ENCODE results near the gene RBM34. TPM values are rescaled to one million over a fixed set of nuclear protein-coding genes. Genes with fewer than 3 reads are reported as not detected.
A peak's percentile ranks its signal among the peaks of the same experiment; 100 is the strongest.
"Not testable (repeated sequence)": the region's sequence is repeated elsewhere in the genome, so short reads cannot be mapped to it uniquely, and the experiment has no call there.

Gene RBM34, protein sequence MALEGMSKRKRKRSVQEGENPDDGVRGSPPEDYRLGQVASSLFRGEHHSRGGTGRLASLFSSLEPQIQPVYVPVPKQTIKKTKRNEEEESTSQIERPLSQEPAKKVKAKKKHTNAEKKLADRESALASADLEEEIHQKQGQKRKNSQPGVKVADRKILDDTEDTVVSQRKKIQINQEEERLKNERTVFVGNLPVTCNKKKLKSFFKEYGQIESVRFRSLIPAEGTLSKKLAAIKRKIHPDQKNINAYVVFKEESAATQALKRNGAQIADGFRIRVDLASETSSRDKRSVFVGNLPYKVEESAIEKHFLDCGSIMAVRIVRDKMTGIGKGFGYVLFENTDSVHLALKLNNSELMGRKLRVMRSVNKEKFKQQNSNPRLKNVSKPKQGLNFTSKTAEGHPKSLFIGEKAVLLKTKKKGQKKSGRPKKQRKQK
- total RNA-seq (2014; rRNA removed; shearing (Covaris generic); ENCODE audit: low replicate concordance), result 57.5 and 72.0 TPM in 2 replicates

DNA sequence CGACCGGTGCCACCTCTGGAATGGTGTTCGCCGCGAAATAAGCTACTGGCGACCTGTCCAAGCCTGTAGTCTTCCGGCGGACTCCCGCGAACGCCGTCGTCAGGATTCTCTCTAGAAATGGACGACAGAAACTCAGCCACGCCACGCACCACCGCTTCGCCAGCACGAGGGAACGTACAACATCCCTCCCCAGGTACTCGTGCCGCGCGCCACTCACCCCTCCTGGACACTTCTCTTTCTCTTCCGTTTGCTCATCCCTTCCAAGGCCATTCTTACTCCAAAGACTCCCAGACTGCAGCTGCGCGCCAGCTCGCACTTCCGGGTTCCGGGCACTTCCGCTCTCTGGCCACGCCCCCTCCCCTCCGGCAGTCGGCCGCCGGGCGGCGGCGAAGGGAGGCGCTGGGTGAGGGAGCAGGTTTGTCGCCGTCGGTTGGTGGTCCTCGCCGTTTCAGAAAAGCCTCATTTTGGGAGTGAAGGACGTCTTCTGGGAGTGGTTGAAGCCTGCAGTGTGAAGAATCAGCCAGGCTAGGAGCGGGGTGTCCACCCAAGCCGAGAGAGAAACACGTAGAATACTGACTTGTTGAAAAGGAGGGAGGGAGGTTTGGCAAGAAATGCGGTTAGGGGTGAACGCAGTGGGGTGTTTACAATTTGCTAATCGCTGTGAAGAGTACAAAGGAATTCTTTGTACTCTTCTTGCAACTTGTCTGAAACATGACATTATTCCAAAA, at the start of gene RBM34:
TSS of gene RBM34 (minus strand) at position 294 of the 728 bp plus-strand sequence. CDS start at position 270, 24 bp downstream.
- peak; percentile 94 for DNase-seq
- H3K36me3 ChIP-seq, result peaks cover 50% of the 10 kb centered on the region
- peak within 1 kb of the TSS; percentile 87 for H3K4me3 ChIP-seq
- H3K9me3 ChIP-seq, result 0 out of 2 replicates have a peak, but pooled peaks cover 1% of the 10 kb centered on the region
- no peaks in the 10 kb centered on the region for H3K27me3 ChIP-seq

DNA sequence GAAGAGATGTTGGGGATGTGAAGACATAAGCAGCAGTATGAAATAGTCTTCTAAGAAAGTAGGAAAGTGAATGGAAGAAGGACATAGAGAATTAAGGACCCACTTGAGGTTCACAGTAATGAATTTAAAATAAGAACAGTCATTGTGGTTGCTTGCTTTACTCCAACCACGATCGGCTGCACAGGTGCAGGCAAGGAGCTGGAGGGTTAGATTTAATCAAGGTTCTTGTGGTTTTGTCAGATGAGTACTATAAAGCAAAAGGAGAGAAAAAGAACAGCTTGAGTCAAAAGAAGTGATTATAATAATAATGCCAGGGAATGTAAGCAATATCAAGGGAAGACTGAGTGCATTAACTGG, 46.1 kb upstream of the RBM34 start:
- DNase-seq, result no peak
- Histone ChIP-seq H3K9me3 (no peaks in the 10 kb centered on the region), H3K4me3 (no peak overlapping the region), H3K36me3 (peaks cover 9% of the 10 kb centered on the region), H3K27me3 (no peaks in the 10 kb centered on the region)

- no peak overlapping the region for H3K4me3 ChIP-seq
- H3K36me3 ChIP-seq, result peaks cover 6% of the 10 kb centered on the region
- H3K27me3 ChIP-seq, result no peaks in the 10 kb centered on the region
- H3K9me3 ChIP-seq, result no peaks in the 10 kb centered on the region
- no peak for DNase-seq
These were observed 45.6 kb upstream of the RBM34 start for GRCh38 chr1:235206533-235207208.

GRCh38 chr1:235205687-235206086, 44.6 kb upstream of the RBM34 start:
- no peaks in the 10 kb centered on the region for H3K27me3 ChIP-seq
- no peak for DNase-seq
- H3K9me3 ChIP-seq, result no peaks in the 10 kb centered on the region
- no peak overlapping the region for H3K4me3 ChIP-seq
- H3K36me3 ChIP-seq, result peaks cover 6% of the 10 kb centered on the region

GRCh38 chr1:235203428-235203827, 42.4 kb upstream of the RBM34 start:
- H3K9me3 ChIP-seq, result no peaks in the 10 kb centered on the region
- no peak for DNase-seq
- no peak overlapping the region for H3K4me3 ChIP-seq
- no peaks in the 10 kb centered on the region for H3K27me3 ChIP-seq
- H3K36me3 ChIP-seq, result peaks cover 2% of the 10 kb centered on the region; the same call in 1 of the 2 replicates

DNA sequence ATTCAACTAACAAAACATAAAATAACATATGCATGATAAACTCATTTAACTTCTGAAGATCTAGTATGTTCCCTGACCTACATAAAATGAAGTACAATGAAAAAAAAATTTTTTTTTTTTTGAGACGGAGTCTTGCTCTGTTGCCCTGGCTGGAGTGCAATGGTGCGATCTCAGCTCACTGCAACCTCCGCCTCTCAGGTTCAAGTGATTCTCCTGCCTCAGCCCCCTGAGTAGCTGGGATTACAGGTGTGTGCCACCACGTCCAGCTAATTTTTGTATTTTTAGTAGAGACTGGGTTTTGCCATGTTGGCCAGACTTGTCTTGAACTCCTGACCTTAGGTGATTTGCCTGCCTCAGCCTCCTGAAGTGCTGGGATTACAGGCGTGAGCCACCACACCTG, 41.4 kb upstream of the RBM34 start:
- H3K27me3 ChIP-seq, H3K9me3 ChIP-seq, H3K4me3 ChIP-seq, H3K36me3 ChIP-seq, DNase-seq: not testable (repeated sequence)

GRCh38 chr1:235199441-235199840, 38.4 kb upstream of the RBM34 start:
- no peak overlapping the region for H3K4me3 ChIP-seq
- H3K36me3 ChIP-seq, result peaks cover 12% of the 10 kb centered on the region
- no peaks in the 10 kb centered on the region for H3K9me3 ChIP-seq
- H3K27me3 ChIP-seq, result no peaks in the 10 kb centered on the region
- DNase-seq, result no peak

- Histone ChIP-seq H3K9me3 (no peaks in the 10 kb centered on the region), H3K36me3 (peaks cover 36% of the 10 kb centered on the region), H3K27me3 (no peaks in the 10 kb centered on the region), H3K4me3 (no peak overlapping the region)
- no peak for DNase-seq
These were observed 29.4 kb upstream of the RBM34 start for GRCh38 chr1:235190431-235190830.

GRCh38 chr1:235187316-235187715, 26.3 kb upstream of the RBM34 start:
- H3K36me3 ChIP-seq, result peaks cover 16% of the 10 kb centered on the region
- no peaks in the 10 kb centered on the region for H3K9me3 ChIP-seq
- DNase-seq, result no peak
- no peak overlapping the region for H3K4me3 ChIP-seq
- no peaks in the 10 kb centered on the region for H3K27me3 ChIP-seq

GRCh38 chr1:235181561-235182245, 20.7 kb upstream of the RBM34 start:
- H3K4me3 ChIP-seq, result no peak overlapping the region
- peaks cover 31% of the 10 kb centered on the region for H3K36me3 ChIP-seq
- H3K27me3 ChIP-seq, result no peaks in the 10 kb centered on the region
- DNase-seq, result no peak
- no peaks in the 10 kb centered on the region for H3K9me3 ChIP-seq

- no peaks in the 10 kb centered on the region for H3K9me3 ChIP-seq
- DNase-seq, result no peak
- peaks cover 31% of the 10 kb centered on the region for H3K36me3 ChIP-seq
- no peaks in the 10 kb centered on the region for H3K27me3 ChIP-seq
- no peak overlapping the region for H3K4me3 ChIP-seq
These were observed 19.9 kb upstream of the RBM34 start for GRCh38 chr1:235180916-235181460.

- Histone ChIP-seq H3K4me3 (no peak overlapping the region), H3K9me3 (no peaks in the 10 kb centered on the region), H3K27me3 (no peaks in the 10 kb centered on the region), H3K36me3 (peaks cover 44% of the 10 kb centered on the region)
- DNase-seq, result no peak
These were observed 15.4 kb upstream of the RBM34 start for GRCh38 chr1:235176486-235176885.

DNA sequence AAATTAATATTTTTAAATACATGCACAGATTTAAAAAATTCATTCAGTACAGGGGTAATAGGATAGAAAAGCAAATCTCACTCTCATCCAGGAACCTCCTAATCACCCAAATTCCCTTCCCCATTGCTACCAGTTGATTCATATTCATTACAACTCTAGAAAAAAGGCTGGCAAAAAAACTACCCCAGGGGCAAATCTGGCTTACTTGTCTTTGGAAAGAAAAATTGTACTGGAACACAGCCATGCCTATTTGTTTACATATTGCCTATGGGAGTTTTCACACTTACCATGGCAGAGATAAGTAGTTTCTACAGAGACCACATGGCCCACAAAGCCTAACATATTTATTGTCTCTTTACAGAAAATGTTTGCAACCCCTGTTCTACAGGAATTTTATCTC, 8.9 kb upstream of the RBM34 start:
- Histone ChIP-seq H3K27me3 (no peaks in the 10 kb centered on the region), H3K9me3 (no peaks in the 10 kb centered on the region), H3K4me3 (no peak overlapping the region), H3K36me3 (peaks cover 44% of the 10 kb centered on the region)
- DNase-seq, result no peak

DNA sequence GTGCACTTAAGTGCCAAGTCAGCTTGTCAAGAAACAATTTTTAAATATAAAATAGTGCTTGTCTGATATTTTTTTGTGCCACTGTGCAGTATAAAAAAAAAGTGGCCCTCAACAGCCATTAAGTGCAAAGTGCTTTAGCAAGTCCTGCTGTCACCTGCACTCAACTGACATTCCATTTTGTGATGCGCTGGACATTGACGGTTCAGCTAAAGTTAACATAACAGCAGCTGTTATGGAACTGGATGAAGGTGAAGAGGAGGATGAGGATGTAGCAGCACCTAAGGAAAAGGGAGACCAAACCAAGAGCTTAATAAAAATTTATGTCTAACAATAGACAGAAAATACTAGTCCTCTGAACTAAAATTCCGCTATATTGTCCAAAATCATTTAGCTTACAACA, 7.3 kb upstream of the RBM34 start:
- Histone ChIP-seq H3K9me3 (0 out of 2 replicates have a peak, but pooled peaks cover 1% of the 10 kb centered on the region), H3K36me3 (peaks cover 33% of the 10 kb centered on the region), H3K4me3 (no peak overlapping the region), H3K27me3 (no peaks in the 10 kb centered on the region)
- no peak for DNase-seq

GRCh38 chr1:235161685-235162327, 756 bp upstream of the RBM34 start:
- H3K27me3 ChIP-seq, result no peaks in the 10 kb centered on the region
- no peak for DNase-seq
- peak overlapping the region; percentile 87 for H3K4me3 ChIP-seq
- 0 out of 2 replicates have a peak, but pooled peaks cover 1% of the 10 kb centered on the region for H3K9me3 ChIP-seq
- peaks cover 44% of the 10 kb centered on the region for H3K36me3 ChIP-seq

Measured in MG63 (cell line).